Measurements from ENCODE around the gene NEK4. TPM values are rescaled to one million over a fixed set of nuclear protein-coding genes. Genes with fewer than 3 reads are reported as not detected.

Gene NEK4
- polyA plus RNA-seq, 1 of the 3 experiments (the other 2 are of a cell fraction): 8.8 TPM

DNA sequence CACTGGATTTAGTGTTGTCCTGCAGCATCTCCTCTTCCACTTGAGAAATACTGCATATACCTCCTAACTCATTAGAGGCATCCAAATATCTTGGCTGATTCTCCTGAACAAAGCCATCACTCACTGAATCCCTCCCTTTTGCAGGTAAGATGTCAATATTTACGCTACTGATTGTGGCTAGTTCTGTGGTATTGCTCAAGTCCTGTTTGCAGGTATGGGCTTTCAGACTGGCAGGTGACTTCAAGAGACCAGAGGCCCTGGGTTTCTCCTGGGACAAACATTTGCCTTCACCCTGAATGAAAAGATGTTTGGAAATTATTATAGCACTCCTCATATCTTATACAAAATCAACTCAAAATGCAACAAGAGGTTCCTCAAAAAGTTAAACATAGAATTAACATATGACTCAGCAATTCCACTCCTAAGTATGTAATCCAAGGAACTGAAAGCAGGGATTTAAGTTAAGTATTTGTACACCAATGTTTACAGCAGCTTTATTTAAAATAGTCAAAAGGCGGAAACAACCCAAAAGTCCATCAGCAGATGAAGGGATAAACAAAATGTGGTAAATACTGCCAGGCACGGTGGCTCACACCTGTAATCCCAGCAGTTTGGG, 18.6 kb downstream of the NEK4 start:
- Histone ChIP-seq H4K20me1 (ENCODE audit: insufficient read depth) (no peaks in the 10 kb centered on the region), H3K4me1 (ENCODE audit: control insufficient read depth in 1 of 2, insufficient read depth in 2 of 2, low read depth in 1 of 2, low read length in 1 of 2) (no peaks in the 10 kb centered on the region), H3F3A (replicated peaks; ENCODE audit: insufficient read depth) (no peaks in the 10 kb centered on the region), H3K9me3 (no peaks in the 10 kb centered on the region), H3K9me2 (no peaks in the 10 kb centered on the region), H3K4me3 (ENCODE audit: low read depth in 2 of 2, low read length in 1 of 2) (no peak overlapping the region), H3K27me3 (ENCODE audit: insufficient read depth) (no peaks in the 10 kb centered on the region), H3K36me3 (replicated peaks in 1 of 2; ENCODE audit: control insufficient read depth in 1 of 2, insufficient read depth in 2 of 2, low read length in 1 of 2) (peaks cover 30 to 46% of the 10 kb centered on the region in 2 experiments), H3K79me2 (ENCODE audit: insufficient read depth) (no peaks in the 10 kb centered on the region), H3K4me2 (no peak overlapping the region), H2AFZ (ENCODE audit: low read depth) (no peak overlapping the region), H3K9ac (no peak overlapping the region), H3K27ac (ENCODE audit: low read depth in 2 of 2, low read length in 1 of 2) (no peak overlapping the region)
- 96% methylated on average over 3 of the region's 3 CpGs for WGBS (ENCODE audit: low lambda C conversion rate)
- POLR2A ChIA-PET: no interaction called here
- CTCF ChIA-PET: no interaction called here
- DNase-seq: no peak
- TF ChIP-seq RFX5 (IDR thresholded peaks at IDR 0.05; ENCODE audit: low read length): no peak

GRCh38 chr3:52743721-52744120, 27.0 kb downstream of the NEK4 start:
- H3K27me3 ChIP-seq (ENCODE audit: insufficient read depth): no peaks in the 10 kb centered on the region
- no peak overlapping the region for H3K4me2 ChIP-seq
- no peaks in the 10 kb centered on the region for H3K4me1 ChIP-seq (ENCODE audit: control insufficient read depth in 1 of 2, insufficient read depth in 2 of 2, low read depth in 1 of 2, low read length in 1 of 2)
- no peak overlapping the region for H3K9ac ChIP-seq
- ChIA-PET CTCF (interaction anchor here (1.1 to 1.9 kb wide), 4 partner anchors 12 to 244 kb away, joined by 3 to 6 read pairs (median 4); no protein-coding TSS in a partner anchor), POLR2A (no interaction called here)
- H3K9me2 ChIP-seq: no peaks in the 10 kb centered on the region
- DNase-seq: no peak
- no peak overlapping the region for H2AFZ ChIP-seq (ENCODE audit: low read depth)
- TF ChIP-seq GATA2 (CRISPR knock-in tag; IDR thresholded peaks at IDR 0.05) (no peak), JUND (IDR thresholded peaks at IDR 0.05) (no peak), CHD2 (IDR thresholded peaks at IDR 0.05; ENCODE audit: low read length, partially characterized antibody) (no peak), SIN3A (IDR thresholded peaks at IDR 0.05; ENCODE audit: borderline replicate concordance, low read depth, low read length) (no peak), RXRA (IDR thresholded peaks at IDR 0.05; ENCODE audit: borderline replicate concordance, low read depth) (no peak), TCF12 (IDR thresholded peaks at IDR 0.05) (no peak), NFIC (IDR thresholded peaks at IDR 0.05; ENCODE audit: borderline replicate concordance) (no peak)
- TF ChIP-seq, protein P1, sequence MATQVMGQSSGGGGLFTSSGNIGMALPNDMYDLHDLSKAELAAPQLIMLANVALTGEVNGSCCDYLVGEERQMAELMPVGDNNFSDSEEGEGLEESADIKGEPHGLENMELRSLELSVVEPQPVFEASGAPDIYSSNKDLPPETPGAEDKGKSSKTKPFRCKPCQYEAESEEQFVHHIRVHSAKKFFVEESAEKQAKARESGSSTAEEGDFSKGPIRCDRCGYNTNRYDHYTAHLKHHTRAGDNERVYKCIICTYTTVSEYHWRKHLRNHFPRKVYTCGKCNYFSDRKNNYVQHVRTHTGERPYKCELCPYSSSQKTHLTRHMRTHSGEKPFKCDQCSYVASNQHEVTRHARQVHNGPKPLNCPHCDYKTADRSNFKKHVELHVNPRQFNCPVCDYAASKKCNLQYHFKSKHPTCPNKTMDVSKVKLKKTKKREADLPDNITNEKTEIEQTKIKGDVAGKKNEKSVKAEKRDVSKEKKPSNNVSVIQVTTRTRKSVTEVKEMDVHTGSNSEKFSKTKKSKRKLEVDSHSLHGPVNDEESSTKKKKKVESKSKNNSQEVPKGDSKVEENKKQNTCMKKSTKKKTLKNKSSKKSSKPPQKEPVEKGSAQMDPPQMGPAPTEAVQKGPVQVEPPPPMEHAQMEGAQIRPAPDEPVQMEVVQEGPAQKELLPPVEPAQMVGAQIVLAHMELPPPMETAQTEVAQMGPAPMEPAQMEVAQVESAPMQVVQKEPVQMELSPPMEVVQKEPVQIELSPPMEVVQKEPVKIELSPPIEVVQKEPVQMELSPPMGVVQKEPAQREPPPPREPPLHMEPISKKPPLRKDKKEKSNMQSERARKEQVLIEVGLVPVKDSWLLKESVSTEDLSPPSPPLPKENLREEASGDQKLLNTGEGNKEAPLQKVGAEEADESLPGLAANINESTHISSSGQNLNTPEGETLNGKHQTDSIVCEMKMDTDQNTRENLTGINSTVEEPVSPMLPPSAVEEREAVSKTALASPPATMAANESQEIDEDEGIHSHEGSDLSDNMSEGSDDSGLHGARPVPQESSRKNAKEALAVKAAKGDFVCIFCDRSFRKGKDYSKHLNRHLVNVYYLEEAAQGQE (IDR thresholded peaks at IDR 0.05; ENCODE audit: low read depth, low read length): no peak
- peaks cover 8% of the 10 kb centered on the region for H3F3A ChIP-seq (replicated peaks; ENCODE audit: insufficient read depth)
- H3K27ac ChIP-seq (ENCODE audit: low read depth in 2 of 2, low read length in 1 of 2): no peak overlapping the region
- peaks cover 56% of the 10 kb centered on the region in 2 experiments for H3K36me3 ChIP-seq (replicated peaks in 1 of 2; ENCODE audit: control insufficient read depth in 1 of 2, insufficient read depth in 2 of 2, low read length in 1 of 2)
- H3K79me2 ChIP-seq (ENCODE audit: insufficient read depth): no peaks in the 10 kb centered on the region
- 93% methylated on average over 2 of the region's 2 CpGs for WGBS (ENCODE audit: low lambda C conversion rate)
- H3K9me3 ChIP-seq: no peaks in the 10 kb centered on the region
- no peaks in the 10 kb centered on the region for H4K20me1 ChIP-seq (ENCODE audit: insufficient read depth)
- H3K4me3 ChIP-seq (ENCODE audit: low read depth in 2 of 2, low read length in 1 of 2): no peak overlapping the region
